HepG2 (cell line): ENCODE results near the gene CDH13. TPM values are rescaled to one million over a fixed set of nuclear protein-coding genes. Genes with fewer than 3 reads are reported as not detected.

ENCODE experiments used
- ATAC-seq: fragments of 200-7000 bp; cut with Tn5 transposase; 3 replicates; pipeline ENCODE4 v1.9.1; 2020; ENCODE audit warnings: mild to moderate bottlenecking, moderate library complexity
- BruUV-seq: library from RNA; stranded (reverse); fragments of 400-500 nt; replicated peaks from 2 replicates; lab custom pipeline; 2021; lab: Mats Ljungman, UMichigan
- CTCF ChIA-PET: fragments of 300-600 bp; formaldehyde crosslinking; extraction: SDS; loops from one replicate; lab custom pipeline; 2021; ENCODE audit warnings: low total read pairs, inconsistent platforms, low intra/inter-chr PET ratio; lab: Yijun Ruan, JAX
- POLR2A ChIA-PET: fragments of 350-600 bp; sonication (Branson Sonifier 250); formaldehyde crosslinking; loops from one replicate; lab custom pipeline; 2020; ENCODE audit warnings: antibody characterized with exemption, inconsistent platforms; lab: Yijun Ruan, JAX
- DNase-seq: peaks from one replicate; pipeline ENCODE4 v3.0.0-alpha.2; 2015; ENCODE audit warnings: low spot score
- FAIRE-seq: peaks from 3 replicates; lab custom pipeline; 2011; peaks lifted over from hg19 to GRCh38; lab: Jason Lieb, UNC
- H2AFZ ChIP-seq: one replicate; pipeline ENCODE4 v1.6.1; 2011; ENCODE audit warnings: low read length, inconsistent platforms
- H3K27ac ChIP-seq: fragments of 300-600 bp; 3 replicates; pipeline ENCODE4 v1.8.0; 2011; ENCODE audit warnings: mixed run types, mild to moderate bottlenecking, mixed read lengths, low read length, inconsistent platforms; ENCODE audit not compliant: insufficient read depth; ENCODE audit errors: extremely low read length
- H3K27me3 ChIP-seq, 2 experiments: fragments of 200-600 bp in 1 of 2; 2 replicates in 1 of 2; 3 replicates in 1 of 2; pipeline versions ENCODE4 v1.6.0 to v1.8.0; 2011; ENCODE audit warnings: low read length in 2 of 2, mild to moderate bottlenecking in 2 of 2, moderate library complexity in 2 of 2, inconsistent platforms in 1 of 2; ENCODE audit not compliant: insufficient read depth in 2 of 2, control insufficient read depth in 1 of 2
- H3K36me3 ChIP-seq, 2 experiments: fragments of 200-600 bp in 1 of 2; replicated peaks in 1 of 2; 2 replicates in 1 of 2; 3 replicates in 1 of 2; pipeline versions ENCODE4 v1.5.1 to v1.8.0; 2011; ENCODE audit warnings: low read length in 2 of 2, inconsistent platforms in 1 of 2; ENCODE audit not compliant: insufficient read depth in 2 of 2, control insufficient read depth in 1 of 2
- H3K4me1 ChIP-seq: 2 replicates; pipeline ENCODE4 v1.5.1; 2012; ENCODE audit warnings: low read length, inconsistent platforms; ENCODE audit not compliant: insufficient read depth
- H3K4me2 ChIP-seq: 2 replicates; pipeline ENCODE4 v1.6.0; 2011; ENCODE audit warnings: low read depth, low read length, inconsistent platforms
- H3K4me3 ChIP-seq, 3 experiments: fragments of 200-600 bp in 1 of 3; sonication (generic), shearing (Covaris generic) in 1 of 3; replicated peaks in 1 of 3; 2 replicates each; pipeline ENCODE4 v1.5.1; 2011 to 2016; ENCODE audit warnings: low read length in 3 of 3, inconsistent platforms in 2 of 3, low read depth in 2 of 3, mild to moderate bottlenecking in 2 of 3, control low read depth in 1 of 3, mixed read lengths in 1 of 3; ENCODE audit not compliant: insufficient read depth in 1 of 3
- H3K79me2 ChIP-seq: one replicate; pipeline ENCODE4 v1.6.1; 2011; ENCODE audit warnings: low read length, inconsistent platforms; ENCODE audit not compliant: insufficient read depth
- H3K9ac ChIP-seq: 2 replicates; pipeline ENCODE4 v1.6.0; 2011; ENCODE audit warnings: mild to moderate bottlenecking, low read depth, low read length, inconsistent platforms; ENCODE audit not compliant: insufficient read depth
- H3K9me3 ChIP-seq: 2 replicates; pipeline ENCODE4 v1.5.1; 2012; ENCODE audit warnings: mild to moderate bottlenecking, low read length
- H4K20me1 ChIP-seq: 2 replicates; pipeline ENCODE4 v1.6.0; 2011; ENCODE audit warnings: inconsistent platforms, mild to moderate bottlenecking, low read length, moderate library complexity; ENCODE audit not compliant: insufficient read depth
- ARID3A ChIP-seq: IDR thresholded peaks from 2 replicates; pipeline ENCODE4 v1.6.1; 2012; ENCODE audit warnings: low read depth, low read length, improper control_type of control experiment
- KLF6 ChIP-seq: IDR thresholded peaks from 2 replicates; pipeline ENCODE4 v1.8.0; 2016; ENCODE audit warnings: missing biosample characterization, missing genetic modification reagents
- NFYB ChIP-seq: sonication (generic); formaldehyde crosslinking; IDR thresholded peaks from 2 replicates; pipeline ENCODE4 v1.4.0; 2020; ENCODE audit warnings: missing genetic modification reagents
- NFYC ChIP-seq: IDR thresholded peaks from 2 replicates; pipeline ENCODE4 v1.6.1; 2016; ENCODE audit warnings: missing genetic modification reagents, missing compliant biosample characterization
- SAP130 ChIP-seq: IDR thresholded peaks from 2 replicates; pipeline ENCODE4 v1.6.1; 2016; ENCODE audit warnings: low read depth
- SETDB1 ChIP-seq: sonication (generic); formaldehyde crosslinking; IDR thresholded peaks from 2 replicates; pipeline ENCODE4 v1.5.1; 2020; ENCODE audit warnings: missing genetic modification reagents, mild to moderate bottlenecking, borderline replicate concordance
- USF2 ChIP-seq, 2 experiments: sonication (generic) in 1 of 2; formaldehyde crosslinking in 1 of 2; IDR thresholded peaks; 2 replicates each; pipeline versions ENCODE4 v1.5.1 to v1.6.1; 2011 to 2020; ENCODE audit warnings: borderline replicate concordance in 1 of 2, low read depth in 1 of 2, low read length in 1 of 2, mild to moderate bottlenecking in 1 of 2, missing genetic modification reagents in 1 of 2, moderate library complexity in 1 of 2
- ZBTB44 ChIP-seq: sonication (generic); formaldehyde crosslinking; IDR thresholded peaks from 2 replicates; pipeline ENCODE4 v1.4.0; 2020; ENCODE audit warnings: missing genetic modification reagents
- ZMYM4 ChIP-seq: sonication (generic); formaldehyde crosslinking; IDR thresholded peaks from 2 replicates; pipeline ENCODE4 v1.8.1; 2023; ENCODE audit warnings: mild to moderate bottlenecking, missing genetic modification reagents
- ZNF512 ChIP-seq: sonication (generic); formaldehyde crosslinking; IDR thresholded peaks from 2 replicates; pipeline ENCODE4 v1.4.0; 2020; ENCODE audit warnings: mild to moderate bottlenecking, missing genetic modification reagents
- ZNF543 ChIP-seq: sonication (generic); formaldehyde crosslinking; IDR thresholded peaks from 2 replicates; pipeline ENCODE4 v1.4.0; 2020; ENCODE audit warnings: mild to moderate bottlenecking, missing genetic modification reagents
- WGBS: methylation state at CpG from one replicate; pipeline ENCODE4 v1.1.6; 2017; ENCODE audit warnings: low lambda C conversion rate; 5-methylcytosine and 5-hydroxymethylcytosine counted together
- in situ Hi-C: cut with HindIII; loops from 2 replicates; pipeline ENCODE4 v1.10.0; 2017; ENCODE audit warnings: low pct_unique_long_range_greater_than_20kb; ENCODE audit not compliant: extremely low pct_ligation_motif_present
- intact Hi-C: fragments of 100-400 bp; cut with micrococcal nuclease; formaldehyde crosslinking; loops from one replicate; pipeline ENCODE4 v1.10.0; 2022; ENCODE audit not compliant: unreplicated experiment
- polyA plus RNA-seq, 8 experiments: library from polyadenylated mRNA; depleted of rRNA in 3 of 8; stranded (reverse) in 7 of 8; unstranded in 1 of 8; fragments of >200 nt; fragmentation: Illumina TruSeq in 4 of 8; extraction: Trizol in 4 of 8; gene quantifications; 2 replicates each; pipeline versions ENCODE4 v1.2.1 to v1.2.3, GENCODE V29; 2011 to 2016; ENCODE audit warnings: low read depth in 4 of 8, missing spikeins in 1 of 8, mixed read lengths in 1 of 8; ENCODE audit not compliant: insufficient read depth in 1 of 8
- total RNA-seq, 5 experiments: library from RNA; depleted of rRNA; stranded (reverse); fragments of >200 nt; fragmentation: Illumina TruSeq; extraction: Trizol; gene quantifications; 2 replicates each; pipeline ENCODE4 v1.2.3, GENCODE V29; 2016; ENCODE audit warnings: low read depth in 1 of 5

The CDH13 gene
- total and polyA plus RNA-seq, 2 of the 13 experiments (the other 11 are each of a cell fraction or from before 2014, with no cell fraction given): not detected

GRCh38 chr16:83826146-83826913 lies 1199.6 kb downstream of the CDH13 start (continued):
- TF ChIP-seq KLF6 (CRISPR knock-in tag) (no peak), SAP130 (no peak)

- 26% methylated on average over 19 of the region's 33 CpGs for WGBS
- POLR2A ChIA-PET: no interaction called here
- Histone ChIP-seq H4K20me1 (no peaks in the 10 kb centered on the region), H3K4me3 (no peak overlapping the region), H3K4me2 (no peak overlapping the region), H3K9ac (no peak overlapping the region), H3K79me2 (no peaks in the 10 kb centered on the region), H2AFZ (no peak overlapping the region), H3K9me3 (no peaks in the 10 kb centered on the region), H3K4me1 (0 out of 2 replicates have a peak, but pooled peaks cover 5% of the 10 kb centered on the region)
- DNase-seq (no peak), ATAC-seq (no peak), FAIRE-seq (no peak)
- CTCF ChIA-PET: no interaction called here
- intact Hi-C loops: no loop called here
- BruUV-seq: no TSS peak
- TF ChIP-seq NFYC (peak; percentile 20; the same call in 1 of the 2 replicates), USF2 (IDR thresholded peaks at IDR 0.05; ENCODE audit: low read depth, low read length) (no peak), USF2 (CRISPR knock-in tag; IDR thresholded peaks at IDR 0.05; ENCODE audit: borderline replicate concordance) (peak; percentile 57; the same call in 1 of the 2 replicates), NFYB (CRISPR knock-in tag) (peak; percentile 54; the same call in 1 of the 2 replicates), ZNF543 (CRISPR knock-in tag) (no peak), SETDB1 (CRISPR knock-in tag) (no peak), ZMYM4 (CRISPR knock-in tag) (no peak), ARID3A (no peak), ZBTB44 (CRISPR knock-in tag) (no peak), ZNF512 (CRISPR knock-in tag) (no peak)
- TF ChIP-seq, all 625 proteins: peak for 3
- Histone ChIP-seq H3K27ac (no peak overlapping the region), H3K36me3 (no peaks in the 10 kb centered on the region), H3K27me3 (peaks cover 5 to 50% of the 10 kb centered on the region in 2 experiments; a peak in 4 of 5 replicates)
- in situ Hi-C loops: no loop called here
Observed at GRCh38 chr16:83830091-83830768, 1203.5 kb downstream of the CDH13 start.
